GM12878 (cell line): ENCODE measurements around the gene NUAK1. TPM values are rescaled to one million over a fixed set of nuclear protein-coding genes. Genes with fewer than 3 reads are reported as not detected.

Source experiments
- ATAC-seq: fragments of 200-7000 bp; cut with Tn5 transposase; 3 replicates; pipeline ENCODE4 v1.9.1; 2020; ENCODE audit warnings: mild to moderate bottlenecking, moderate library complexity
- BruUV-seq: library from RNA; stranded (reverse); fragments of 400-500 nt; replicated peaks from 2 replicates; lab custom pipeline; 2021; lab: Mats Ljungman, UMichigan
- CTCF ChIA-PET: fragments of 300-600 bp; sonication (Branson Sonifier 250); formaldehyde crosslinking; extraction: SDS; loops from one replicate; lab custom pipeline; 2021; ENCODE audit warnings: inconsistent platforms; lab: Yijun Ruan, JAX
- POLR2A ChIA-PET: fragments of 350-600 bp; formaldehyde crosslinking; extraction: SDS; loops from one replicate; lab custom pipeline; 2021; ENCODE audit warnings: inconsistent platforms; lab: Charles Lee
- RAD21 ChIA-PET: fragments of 300-600 bp; sonication (Branson Sonifier 250); formaldehyde crosslinking; loops from one replicate; lab custom pipeline; 2023; ENCODE audit warnings: antibody characterized with exemption; ENCODE audit not compliant: unreplicated experiment; lab: Charles Lee
- SMC1A ChIA-PET: fragments of 300-600 bp; sonication (Branson Sonifier 250); formaldehyde crosslinking; loops from one replicate; lab custom pipeline; 2023; ENCODE audit not compliant: unreplicated experiment, uncharacterized antibody; lab: Charles Lee
- DNase-seq: peaks from one replicate; pipeline ENCODE4 v3.0.0-alpha.2; 2011; ENCODE audit warnings: low read depth, low spot score
- FAIRE-seq: peaks from 3 replicates; lab custom pipeline; 2011; peaks lifted over from hg19 to GRCh38; lab: Jason Lieb, UNC
- H2AFZ ChIP-seq: 2 replicates; pipeline ENCODE4 v1.6.0; 2011; ENCODE audit warnings: low read depth, low read length, control low read depth; ENCODE audit not compliant: control insufficient read depth
- H3K27ac ChIP-seq: 2 replicates; pipeline ENCODE4 v1.5.1; 2011; ENCODE audit warnings: control low read depth; ENCODE audit not compliant: control insufficient read depth, insufficient read depth
- H3K27me3 ChIP-seq, 2 experiments: replicated peaks in 1 of 2; 2 replicates each; pipeline versions ENCODE4 v1.6.0 to v1.6.1; 2011; ENCODE audit warnings: low read length in 1 of 2; ENCODE audit not compliant: control insufficient read depth in 2 of 2, insufficient read depth in 2 of 2
- H3K36me3 ChIP-seq, 2 experiments: 2 replicates each; pipeline ENCODE4 v1.5.1; 2011; ENCODE audit warnings: low read length in 1 of 2; ENCODE audit not compliant: control insufficient read depth in 2 of 2, insufficient read depth in 2 of 2
- H3K4me1 ChIP-seq: 2 replicates; pipeline ENCODE4 v1.6.1; 2011; ENCODE audit warnings: mild to moderate bottlenecking, low read length, moderate library complexity, mixed read lengths; ENCODE audit not compliant: control insufficient read depth, insufficient read depth
- H3K4me2 ChIP-seq: 2 replicates; pipeline ENCODE4 v1.6.0; 2011; ENCODE audit warnings: control low read depth; ENCODE audit not compliant: control insufficient read depth, insufficient read depth
- H3K4me3 ChIP-seq: fragments of 200-600 bp; sonication (generic); 2 replicates; pipeline ENCODE4 v1.5.1; 2016
- H3K79me2 ChIP-seq: 2 replicates; pipeline ENCODE4 v1.6.0; 2011; ENCODE audit warnings: low read length; ENCODE audit not compliant: control insufficient read depth, insufficient read depth
- H3K9ac ChIP-seq: 2 replicates; pipeline ENCODE4 v1.8.0; 2011; ENCODE audit warnings: low read length, control low read depth, mixed read lengths; ENCODE audit not compliant: control insufficient read depth, insufficient read depth
- H3K9me3 ChIP-seq: replicated peaks from 3 replicates; pipeline ENCODE4 v1.5.1; 2011; ENCODE audit warnings: mild to moderate bottlenecking, low read length; ENCODE audit not compliant: control insufficient read depth, insufficient read depth
- H4K20me1 ChIP-seq: 2 replicates; pipeline ENCODE4 v1.6.0; 2011; ENCODE audit not compliant: control insufficient read depth, insufficient read depth
- BHLHE40 ChIP-seq, 2 experiments: fragments of 450-650 bp in 1 of 2; IDR thresholded peaks; 2 replicates each; pipeline ENCODE4 v1.6.1; 2011 to 2017; ENCODE audit warnings: low read depth in 2 of 2, borderline replicate concordance in 1 of 2, improper control_type of control experiment in 1 of 2, low read length in 1 of 2, mild to moderate bottlenecking in 1 of 2
- CBX5 ChIP-seq: sonication (generic); IDR thresholded peaks from 2 replicates; pipeline ENCODE4 v1.6.1; 2016; ENCODE audit warnings: low read depth, moderate library complexity, mild to moderate bottlenecking, inconsistent platforms
- GABPA ChIP-seq: IDR thresholded peaks from 2 replicates; pipeline ENCODE4 v1.6.1; 2014; ENCODE audit warnings: antibody characterized with exemption, low read depth, mild to moderate bottlenecking, inconsistent platforms
- NFYA ChIP-seq: IDR thresholded peaks from 2 replicates; pipeline ENCODE4 v1.6.1; 2011; ENCODE audit warnings: low read depth, mild to moderate bottlenecking, low read length, improper control_type of control experiment, borderline replicate concordance
- NR2F1 ChIP-seq: fragments of 450-650 bp; conservative IDR thresholded peaks from 2 replicates; pipeline ENCODE4 v1.6.1; 2017; ENCODE audit warnings: mild to moderate bottlenecking
- RFX5 ChIP-seq: IDR thresholded peaks from 2 replicates; pipeline ENCODE4 v1.6.1; 2011; ENCODE audit warnings: low read depth, low read length, improper control_type of control experiment
- STAT3 ChIP-seq: IDR thresholded peaks from 2 replicates; pipeline ENCODE4 v1.6.1; 2011; ENCODE audit warnings: low read depth, low read length, improper control_type of control experiment
- SUZ12 ChIP-seq: fragments of 200-600 bp; sonication (generic); IDR thresholded peaks from one replicate; pipeline ENCODE4 v1.6.1; 2018; ENCODE audit warnings: antibody characterized with exemption, mild to moderate bottlenecking; ENCODE audit not compliant: unreplicated experiment
- TARDBP ChIP-seq: IDR thresholded peaks from 2 replicates; pipeline ENCODE4 v1.6.1; 2016; ENCODE audit warnings: borderline replicate concordance
- TCF12 ChIP-seq: IDR thresholded peaks from 2 replicates; pipeline ENCODE4 v1.6.1; 2011; ENCODE audit warnings: low read depth, mild to moderate bottlenecking, low read length
- ZNF217 ChIP-seq: fragments of 450-650 bp; IDR thresholded peaks from 2 replicates; pipeline ENCODE4 v1.6.1; 2017; ENCODE audit warnings: antibody characterized with exemption, mild to moderate bottlenecking
- WGBS: methylation state at CpG from one replicate; pipeline ENCODE4 v1.1.6; 2016; ENCODE audit warnings: low lambda C conversion rate; ENCODE audit not compliant: insufficient replicate concordance, insufficient coverage; ENCODE audit errors: missing lambda C conversion rate; 5-methylcytosine and 5-hydroxymethylcytosine counted together
- in situ Hi-C: fragments of 300-500 bp; cut with MboI; formaldehyde crosslinking; loops from 9 replicates; pipeline ENCODE4 v1.14.3; 2018; ENCODE audit warnings: mixed read lengths
- intact Hi-C: fragments of 100-400 bp; cut with micrococcal nuclease; formaldehyde crosslinking; loops from one replicate; pipeline ENCODE4 v1.14.2; 2022; ENCODE audit not compliant: unreplicated experiment
- polyA plus RNA-seq, 11 experiments: library from polyadenylated mRNA; depleted of rRNA in 4 of 11; unstranded in 6 of 11; stranded (reverse) in 5 of 11; fragments of >200 nt; fragmentation: Nextera tagmentation in 4 of 11; fragmentation: Illumina TruSeq in 1 of 11; extraction: Ambion mirVana in 4 of 11; extraction: Trizol in 1 of 11; gene quantifications; 1 replicate in 1 of 11; 2 replicates in 10 of 11; pipeline versions ENCODE4 v1.2.1 to v1.2.3, GENCODE V29; 2011 to 2016; ENCODE audit warnings: inconsistent platforms in 2 of 11, missing spikeins in 2 of 11, low read depth in 1 of 11
- total RNA-seq, 4 experiments: library from RNA; depleted of rRNA in 3 of 4; stranded (reverse); fragments of >200 nt in 3 of 4; fragmentation: Illumina TruSeq in 1 of 4; extraction: Trizol in 1 of 4; gene quantifications; 2 replicates each; pipeline versions ENCODE4 v1.2.1 to v1.2.3, GENCODE V29; 2013 to 2021
- TF ChIP-seq, protein P1 (sequence below): IDR thresholded peaks from 2 replicates; pipeline ENCODE4 v1.6.1; 2012; ENCODE audit warnings: mild to moderate bottlenecking, low read depth, low read length

Gene NUAK1
- total and polyA plus RNA-seq, 10 of the 15 experiments (the other 5 are each of a cell fraction or from before 2014, with no cell fraction given): 0.03 to 0.42 (median 0.08) TPM; not detected in 2

DNA sequence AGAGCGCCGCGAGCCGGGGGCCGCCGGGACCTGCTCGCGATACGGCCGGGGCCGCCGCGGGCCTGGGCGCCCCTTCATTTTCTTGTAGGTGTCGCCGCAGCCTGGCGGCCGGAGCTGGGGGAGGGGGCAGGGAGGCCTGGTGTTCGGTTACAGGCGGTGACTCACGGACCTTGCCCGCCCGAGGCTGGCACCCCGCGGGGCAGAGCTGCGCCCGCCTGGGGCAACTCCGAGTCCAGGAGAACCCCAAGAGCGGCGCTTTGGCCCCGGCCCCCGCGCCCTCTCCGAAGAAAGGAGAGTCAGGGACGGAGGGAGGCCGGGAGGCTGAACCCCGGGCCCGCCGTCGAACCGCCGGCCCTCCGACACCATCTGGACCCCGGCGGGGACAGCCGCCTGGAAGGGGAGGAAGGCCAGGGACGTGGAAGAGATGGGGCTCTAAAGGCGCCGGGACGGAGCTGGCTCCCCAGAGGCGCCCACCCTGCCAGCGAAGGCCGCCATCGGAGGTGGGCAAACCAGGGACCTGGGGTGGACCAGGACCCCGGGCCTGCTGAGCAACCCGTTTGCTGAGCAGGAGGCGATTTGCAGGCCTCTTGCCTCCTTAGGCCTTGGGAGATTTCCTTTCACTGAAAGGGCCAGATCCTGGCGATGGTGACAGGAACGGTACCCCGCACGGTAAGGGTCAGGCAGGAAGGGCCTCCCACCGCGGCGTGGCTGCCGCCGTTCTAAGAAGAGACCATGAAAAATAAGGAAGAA lies 843 bp upstream of the NUAK1 start:
- ChIA-PET CTCF (no interaction called here), SMC1A (no interaction called here), POLR2A (no interaction called here), RAD21 (interaction anchor here (0.6 kb wide), 1 partner anchor 740 kb away, joined by 3 read pairs; no protein-coding TSS in a partner anchor)
- H4K20me1 ChIP-seq: no peaks in the 10 kb centered on the region; the same call in 1 of the 2 replicates
- intact Hi-C loops: loop anchor here (10.0 kb wide), 1 partner anchor 185 kb away; no protein-coding TSS in a partner anchor
- no peak overlapping the region for H3K9ac ChIP-seq
- no peaks in the 10 kb centered on the region for H3K4me1 ChIP-seq
- peak; percentile 41 for ATAC-seq
- 0 out of 2 replicates have a peak overlapping the region, but pooled peaks have one; percentile 17 for H3K4me2 ChIP-seq
- TF ChIP-seq TARDBP (no peak), SUZ12 (peak; percentile 76), CBX5 (no peak), GABPA (no peak), BHLHE40 (IDR thresholded peaks at IDR 0.05; ENCODE audit: borderline replicate concordance in 1 of 2, low read depth in 2 of 2, low read length in 1 of 2) (no peak)
- no peaks in the 10 kb centered on the region for H3K36me3 ChIP-seq
- BruUV-seq: no TSS peak
- no peak for FAIRE-seq
- H3K4me3 ChIP-seq: no peak overlapping the region
- no peak overlapping the region for H3K27ac ChIP-seq
- H3K79me2 ChIP-seq: no peaks in the 10 kb centered on the region
- in situ Hi-C loops: no loop called here
- no peaks in the 10 kb centered on the region; the same call in 2 of the 3 replicates for H3K9me3 ChIP-seq
- DNase-seq: no peak
- no peak overlapping the region for H2AFZ ChIP-seq
- H3K27me3 ChIP-seq: peaks cover 7 to 27% of the 10 kb centered on the region in 2 experiments
- WGBS: 22% methylated on average over 58 of the region's 66 CpGs

DNA sequence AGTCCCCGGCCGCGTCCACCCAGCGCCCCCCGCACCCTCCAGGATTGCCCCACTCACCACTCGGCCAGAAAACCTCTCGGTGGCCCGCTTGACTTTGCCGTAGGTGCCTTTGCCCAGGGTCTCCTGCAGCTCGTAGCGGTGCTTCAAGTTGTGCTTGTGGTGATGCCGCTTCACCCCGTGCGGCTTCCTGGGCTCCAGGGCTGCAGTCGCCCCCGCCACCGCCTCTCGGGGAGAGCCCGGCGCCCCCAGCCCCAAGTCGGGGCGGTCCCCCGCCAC lies 459 bp downstream of the NUAK1 start:
- H4K20me1 ChIP-seq: no peaks in the 10 kb centered on the region; the same call in 1 of the 2 replicates
- no peak overlapping the region for H2AFZ ChIP-seq
- TF ChIP-seq TCF12: no peak
- TF ChIP-seq RFX5: no peak
- TF ChIP-seq, protein P1, sequence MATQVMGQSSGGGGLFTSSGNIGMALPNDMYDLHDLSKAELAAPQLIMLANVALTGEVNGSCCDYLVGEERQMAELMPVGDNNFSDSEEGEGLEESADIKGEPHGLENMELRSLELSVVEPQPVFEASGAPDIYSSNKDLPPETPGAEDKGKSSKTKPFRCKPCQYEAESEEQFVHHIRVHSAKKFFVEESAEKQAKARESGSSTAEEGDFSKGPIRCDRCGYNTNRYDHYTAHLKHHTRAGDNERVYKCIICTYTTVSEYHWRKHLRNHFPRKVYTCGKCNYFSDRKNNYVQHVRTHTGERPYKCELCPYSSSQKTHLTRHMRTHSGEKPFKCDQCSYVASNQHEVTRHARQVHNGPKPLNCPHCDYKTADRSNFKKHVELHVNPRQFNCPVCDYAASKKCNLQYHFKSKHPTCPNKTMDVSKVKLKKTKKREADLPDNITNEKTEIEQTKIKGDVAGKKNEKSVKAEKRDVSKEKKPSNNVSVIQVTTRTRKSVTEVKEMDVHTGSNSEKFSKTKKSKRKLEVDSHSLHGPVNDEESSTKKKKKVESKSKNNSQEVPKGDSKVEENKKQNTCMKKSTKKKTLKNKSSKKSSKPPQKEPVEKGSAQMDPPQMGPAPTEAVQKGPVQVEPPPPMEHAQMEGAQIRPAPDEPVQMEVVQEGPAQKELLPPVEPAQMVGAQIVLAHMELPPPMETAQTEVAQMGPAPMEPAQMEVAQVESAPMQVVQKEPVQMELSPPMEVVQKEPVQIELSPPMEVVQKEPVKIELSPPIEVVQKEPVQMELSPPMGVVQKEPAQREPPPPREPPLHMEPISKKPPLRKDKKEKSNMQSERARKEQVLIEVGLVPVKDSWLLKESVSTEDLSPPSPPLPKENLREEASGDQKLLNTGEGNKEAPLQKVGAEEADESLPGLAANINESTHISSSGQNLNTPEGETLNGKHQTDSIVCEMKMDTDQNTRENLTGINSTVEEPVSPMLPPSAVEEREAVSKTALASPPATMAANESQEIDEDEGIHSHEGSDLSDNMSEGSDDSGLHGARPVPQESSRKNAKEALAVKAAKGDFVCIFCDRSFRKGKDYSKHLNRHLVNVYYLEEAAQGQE: no peak
- no peak for TF ChIP-seq ZNF217
- no peak for TF ChIP-seq NR2F1
- no peak for TF ChIP-seq NFYA
- no peak for TF ChIP-seq STAT3

More for the DNA sequence above, 459 bp downstream of the NUAK1 start:
- POLR2A ChIA-PET: no interaction called here
- FAIRE-seq (no peak), ATAC-seq (no peak), DNase-seq (no peak)
- H3K79me2 ChIP-seq: no peaks in the 10 kb centered on the region
- H3K36me3 ChIP-seq: no peaks in the 10 kb centered on the region
- peaks cover 7 to 27% of the 10 kb centered on the region in 2 experiments for H3K27me3 ChIP-seq
- in situ Hi-C loops (no loop called here), intact Hi-C loops (loop anchor here (10.0 kb wide), 1 partner anchor 183 kb away; no protein-coding TSS in a partner anchor)
- SMC1A ChIA-PET: no interaction called here
- H3K4me3 ChIP-seq: no peak overlapping the region
- no peak overlapping the region for H3K4me2 ChIP-seq
- H3K27ac ChIP-seq: no peak overlapping the region
- BruUV-seq: no TSS peak
- CTCF ChIA-PET: interaction anchor here (4.6 to 5.4 kb wide), 3 partner anchors 11 to 719 kb away, joined by 33 to 84 read pairs (median 58); no protein-coding TSS in a partner anchor
- no peak overlapping the region for H3K9ac ChIP-seq
- WGBS: 7% methylated on average over 23 of the region's 23 CpGs
- no peaks in the 10 kb centered on the region for H3K4me1 ChIP-seq
- RAD21 ChIA-PET: interaction anchor here (2.8 kb wide), 1 partner anchor 718 kb away, joined by 19 read pairs; no protein-coding TSS in a partner anchor
- no peaks in the 10 kb centered on the region; the same call in 2 of the 3 replicates for H3K9me3 ChIP-seq
